GM12878 (cell line): ENCODE results near the gene LIMS1. TPM values are rescaled to one million over a fixed set of nuclear protein-coding genes. Genes with fewer than 3 reads are reported as not detected.

Experiments used
- CBX3 ChIP-seq: fragments of 200-600 bp; sonication (generic); IDR thresholded peaks from 2 replicates; pipeline ENCODE4 v1.6.1; 2016; ENCODE audit warnings: low read depth, borderline replicate concordance
- JUNB ChIP-seq: IDR thresholded peaks from 2 replicates; pipeline ENCODE4 v1.6.1; 2016; ENCODE audit warnings: antibody characterized with exemption, mild to moderate bottlenecking
- MYB ChIP-seq: fragments of 150-350 bp; IDR thresholded peaks from 2 replicates; pipeline ENCODE4 v1.6.1; 2014; ENCODE audit warnings: mild to moderate bottlenecking, low read depth, low read length, borderline replicate concordance
- NRF1 ChIP-seq: conservative IDR thresholded peaks from 2 replicates; pipeline ENCODE4 v1.6.1; 2011; ENCODE audit warnings: mild to moderate bottlenecking, low read depth, low read length, improper control_type of control experiment
- SIX5 ChIP-seq: IDR thresholded peaks from 2 replicates; pipeline ENCODE4 v1.6.1; 2011; ENCODE audit warnings: mild to moderate bottlenecking, low read depth, low read length, moderate library complexity; ENCODE audit not compliant: severe bottlenecking
- TCF12 ChIP-seq: IDR thresholded peaks from 2 replicates; pipeline ENCODE4 v1.6.1; 2011; ENCODE audit warnings: low read depth, mild to moderate bottlenecking, low read length
- ZBTB11 ChIP-seq: fragments of 450-650 bp; formaldehyde crosslinking; IDR thresholded peaks from 2 replicates; pipeline ENCODE4 v1.5.0; 2022; ENCODE audit warnings: mild to moderate bottlenecking, missing genetic modification characterization
- ZNF217 ChIP-seq: fragments of 450-650 bp; IDR thresholded peaks from 2 replicates; pipeline ENCODE4 v1.6.1; 2017; ENCODE audit warnings: antibody characterized with exemption, mild to moderate bottlenecking
- ZNF592 ChIP-seq: fragments of 450-650 bp; IDR thresholded peaks from 2 replicates; pipeline ENCODE4 v1.6.1; 2017; ENCODE audit warnings: mild to moderate bottlenecking, moderate library complexity
- polyA plus RNA-seq, 11 experiments: library from polyadenylated mRNA; depleted of rRNA in 4 of 11; unstranded in 6 of 11; stranded (reverse) in 5 of 11; fragments of >200 nt; fragmentation: Nextera tagmentation in 4 of 11; fragmentation: Illumina TruSeq in 1 of 11; extraction: Ambion mirVana in 4 of 11; extraction: Trizol in 1 of 11; gene quantifications; 1 replicate in 1 of 11; 2 replicates in 10 of 11; pipeline versions ENCODE4 v1.2.1 to v1.2.3, GENCODE V29; 2011 to 2016; ENCODE audit warnings: inconsistent platforms in 2 of 11, missing spikeins in 2 of 11, low read depth in 1 of 11
- total RNA-seq, 4 experiments: library from RNA; depleted of rRNA in 3 of 4; stranded (reverse); fragments of >200 nt in 3 of 4; fragmentation: Illumina TruSeq in 1 of 4; extraction: Trizol in 1 of 4; gene quantifications; 2 replicates each; pipeline versions ENCODE4 v1.2.1 to v1.2.3, GENCODE V29; 2013 to 2021
- TF ChIP-seq, protein P1 (sequence below): IDR thresholded peaks from 2 replicates; pipeline ENCODE4 v1.6.1; 2012; ENCODE audit warnings: low read depth, low read length, improper control_type of control experiment
- TF ChIP-seq, protein P2 (sequence below): IDR thresholded peaks from 2 replicates; pipeline ENCODE4 v1.6.1; 2011; ENCODE audit warnings: low read depth, mild to moderate bottlenecking, low read length, moderate library complexity, borderline replicate concordance; ENCODE audit errors: extremely low read depth
- TF ChIP-seq, protein P3 (sequence below): fragments of 450-650 bp; formaldehyde crosslinking; IDR thresholded peaks from 2 replicates; pipeline ENCODE4 v1.4.0; 2020; ENCODE audit warnings: mild to moderate bottlenecking, moderate library complexity

The LIMS1 gene
- total and polyA plus RNA-seq, 10 of the 15 experiments (the other 5 are each of a cell fraction or from before 2014, with no cell fraction given): 15.7 to 98.1 (median 43.9) TPM

- TF ChIP-seq ZBTB11 (CRISPR knock-in tag): no peak
- TF ChIP-seq MYB: no peak
- TF ChIP-seq ZNF592: peak; percentile 87
- TF ChIP-seq, protein P1, sequence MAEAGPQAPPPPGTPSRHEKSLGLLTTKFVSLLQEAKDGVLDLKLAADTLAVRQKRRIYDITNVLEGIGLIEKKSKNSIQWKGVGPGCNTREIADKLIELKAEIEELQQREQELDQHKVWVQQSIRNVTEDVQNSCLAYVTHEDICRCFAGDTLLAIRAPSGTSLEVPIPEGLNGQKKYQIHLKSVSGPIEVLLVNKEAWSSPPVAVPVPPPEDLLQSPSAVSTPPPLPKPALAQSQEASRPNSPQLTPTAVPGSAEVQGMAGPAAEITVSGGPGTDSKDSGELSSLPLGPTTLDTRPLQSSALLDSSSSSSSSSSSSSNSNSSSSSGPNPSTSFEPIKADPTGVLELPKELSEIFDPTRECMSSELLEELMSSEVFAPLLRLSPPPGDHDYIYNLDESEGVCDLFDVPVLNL: no peak
- TF ChIP-seq CBX3: no peak
- TF ChIP-seq ZNF217: no peak; the same call in 1 of the 2 replicates
- TF ChIP-seq, protein P2, sequence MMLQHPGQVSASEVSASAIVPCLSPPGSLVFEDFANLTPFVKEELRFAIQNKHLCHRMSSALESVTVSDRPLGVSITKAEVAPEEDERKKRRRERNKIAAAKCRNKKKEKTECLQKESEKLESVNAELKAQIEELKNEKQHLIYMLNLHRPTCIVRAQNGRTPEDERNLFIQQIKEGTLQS: 0 out of 2 replicates have a peak, but pooled peaks have one; percentile 36
- TF ChIP-seq, protein P3, sequence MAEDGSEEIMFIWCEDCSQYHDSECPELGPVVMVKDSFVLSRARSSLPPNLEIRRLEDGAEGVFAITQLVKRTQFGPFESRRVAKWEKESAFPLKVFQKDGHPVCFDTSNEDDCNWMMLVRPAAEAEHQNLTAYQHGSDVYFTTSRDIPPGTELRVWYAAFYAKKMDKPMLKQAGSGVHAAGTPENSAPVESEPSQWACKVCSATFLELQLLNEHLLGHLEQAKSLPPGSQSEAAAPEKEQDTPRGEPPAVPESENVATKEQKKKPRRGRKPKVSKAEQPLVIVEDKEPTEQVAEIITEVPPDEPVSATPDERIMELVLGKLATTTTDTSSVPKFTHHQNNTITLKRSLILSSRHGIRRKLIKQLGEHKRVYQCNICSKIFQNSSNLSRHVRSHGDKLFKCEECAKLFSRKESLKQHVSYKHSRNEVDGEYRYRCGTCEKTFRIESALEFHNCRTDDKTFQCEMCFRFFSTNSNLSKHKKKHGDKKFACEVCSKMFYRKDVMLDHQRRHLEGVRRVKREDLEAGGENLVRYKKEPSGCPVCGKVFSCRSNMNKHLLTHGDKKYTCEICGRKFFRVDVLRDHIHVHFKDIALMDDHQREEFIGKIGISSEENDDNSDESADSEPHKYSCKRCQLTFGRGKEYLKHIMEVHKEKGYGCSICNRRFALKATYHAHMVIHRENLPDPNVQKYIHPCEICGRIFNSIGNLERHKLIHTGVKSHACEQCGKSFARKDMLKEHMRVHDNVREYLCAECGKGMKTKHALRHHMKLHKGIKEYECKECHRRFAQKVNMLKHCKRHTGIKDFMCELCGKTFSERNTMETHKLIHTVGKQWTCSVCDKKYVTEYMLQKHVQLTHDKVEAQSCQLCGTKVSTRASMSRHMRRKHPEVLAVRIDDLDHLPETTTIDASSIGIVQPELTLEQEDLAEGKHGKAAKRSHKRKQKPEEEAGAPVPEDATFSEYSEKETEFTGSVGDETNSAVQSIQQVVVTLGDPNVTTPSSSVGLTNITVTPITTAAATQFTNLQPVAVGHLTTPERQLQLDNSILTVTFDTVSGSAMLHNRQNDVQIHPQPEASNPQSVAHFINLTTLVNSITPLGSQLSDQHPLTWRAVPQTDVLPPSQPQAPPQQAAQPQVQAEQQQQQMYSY (CRISPR knock-in tag): no peak
- TF ChIP-seq TCF12: peak; percentile 39; the same call in 1 of the 2 replicates
- no peak for TF ChIP-seq NRF1
- no peak; the same call in 1 of the 2 replicates for TF ChIP-seq JUNB
- TF ChIP-seq SIX5: peak; percentile 59
Observed at GRCh38 chr2:108719149-108720044, 185.1 kb downstream of the LIMS1 start, which contains the start of gene RANBP2 (continued).
